ENCODE data around the gene DOCK6.

- TF ChIP-seq ATF1 (CRISPR knock-in tag; IDR thresholded peaks at IDR 0.05) (no peak), CTCF (IDR thresholded peaks at IDR 0.05) (no peak), NR2C2 (CRISPR knock-in tag; IDR thresholded peaks at IDR 0.05) (no peak), ESRRA (CRISPR knock-in tag; IDR thresholded peaks at IDR 0.05; ENCODE audit: borderline replicate concordance) (no peak), ELF4 (CRISPR knock-in tag; IDR thresholded peaks at IDR 0.05; ENCODE audit: low read depth) (no peak), ZNF416 (CRISPR knock-in tag; IDR thresholded peaks at IDR 0.05) (no peak), GABPB1 (CRISPR knock-in tag; IDR thresholded peaks at IDR 0.05) (no peak), SP1 (CRISPR knock-in tag; conservative IDR thresholded peaks at IDR 0.05) (no peak), RELA (CRISPR knock-in tag; IDR thresholded peaks at IDR 0.05; ENCODE audit: borderline replicate concordance) (no peak)
- TF ChIP-seq, protein P1, sequence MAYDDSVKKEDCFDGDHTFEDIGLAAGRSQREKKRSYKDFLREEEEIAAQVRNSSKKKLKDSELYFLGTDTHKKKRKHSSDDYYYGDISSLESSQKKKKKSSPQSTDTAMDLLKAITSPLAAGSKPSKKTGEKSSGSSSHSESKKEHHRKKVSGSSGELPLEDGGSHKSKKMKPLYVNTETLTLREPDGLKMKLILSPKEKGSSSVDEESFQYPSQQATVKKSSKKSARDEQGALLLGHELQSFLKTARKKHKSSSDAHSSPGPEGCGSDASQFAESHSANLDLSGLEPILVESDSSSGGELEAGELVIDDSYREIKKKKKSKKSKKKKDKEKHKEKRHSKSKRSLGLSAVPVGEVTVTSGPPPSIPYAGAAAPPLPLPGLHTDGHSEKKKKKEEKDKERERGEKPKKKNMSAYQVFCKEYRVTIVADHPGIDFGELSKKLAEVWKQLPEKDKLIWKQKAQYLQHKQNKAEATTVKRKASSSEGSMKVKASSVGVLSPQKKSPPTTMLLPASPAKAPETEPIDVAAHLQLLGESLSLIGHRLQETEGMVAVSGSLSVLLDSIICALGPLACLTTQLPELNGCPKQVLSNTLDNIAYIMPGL (CRISPR knock-in tag; IDR thresholded peaks at IDR 0.05): no peak
- TF ChIP-seq, protein P2, sequence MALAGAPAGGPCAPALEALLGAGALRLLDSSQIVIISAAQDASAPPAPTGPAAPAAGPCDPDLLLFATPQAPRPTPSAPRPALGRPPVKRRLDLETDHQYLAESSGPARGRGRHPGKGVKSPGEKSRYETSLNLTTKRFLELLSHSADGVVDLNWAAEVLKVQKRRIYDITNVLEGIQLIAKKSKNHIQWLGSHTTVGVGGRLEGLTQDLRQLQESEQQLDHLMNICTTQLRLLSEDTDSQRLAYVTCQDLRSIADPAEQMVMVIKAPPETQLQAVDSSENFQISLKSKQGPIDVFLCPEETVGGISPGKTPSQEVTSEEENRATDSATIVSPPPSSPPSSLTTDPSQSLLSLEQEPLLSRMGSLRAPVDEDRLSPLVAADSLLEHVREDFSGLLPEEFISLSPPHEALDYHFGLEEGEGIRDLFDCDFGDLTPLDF (CRISPR knock-in tag; IDR thresholded peaks at IDR 0.05): no peak
Measured at GRCh38 chr19:11200015-11200574, 62.2 kb downstream of the DOCK6 start.

Measured in WTC11 (cell line).